Hepatocyte (in vitro differentiated cells): ENCODE measurements around the gene MYLIP.

Experiments used
- EZH2 ChIP-seq: fragments of 200-600 bp; sonication (generic); IDR thresholded peaks from 2 replicates; pipeline ENCODE4 v1.6.1; 2016; ENCODE audit warnings: antibody characterized with exemption, mild to moderate bottlenecking, borderline replicate concordance
- EZH2phosphoT487 ChIP-seq: fragments of 200-600 bp; sonication (generic); IDR thresholded peaks from one replicate; pipeline ENCODE4 v1.6.1; 2018; ENCODE audit warnings: antibody characterized with exemption, mild to moderate bottlenecking, low read depth, moderate library complexity; ENCODE audit not compliant: unreplicated experiment, severe bottlenecking
- TF ChIP-seq, protein P1 (sequence below): fragments of 200-600 bp; sonication (generic); IDR thresholded peaks from 2 replicates; pipeline ENCODE4 v1.5.1; 2016; ENCODE audit warnings: antibody characterized with exemption, mild to moderate bottlenecking; ENCODE audit not compliant: poor library complexity

DNA sequence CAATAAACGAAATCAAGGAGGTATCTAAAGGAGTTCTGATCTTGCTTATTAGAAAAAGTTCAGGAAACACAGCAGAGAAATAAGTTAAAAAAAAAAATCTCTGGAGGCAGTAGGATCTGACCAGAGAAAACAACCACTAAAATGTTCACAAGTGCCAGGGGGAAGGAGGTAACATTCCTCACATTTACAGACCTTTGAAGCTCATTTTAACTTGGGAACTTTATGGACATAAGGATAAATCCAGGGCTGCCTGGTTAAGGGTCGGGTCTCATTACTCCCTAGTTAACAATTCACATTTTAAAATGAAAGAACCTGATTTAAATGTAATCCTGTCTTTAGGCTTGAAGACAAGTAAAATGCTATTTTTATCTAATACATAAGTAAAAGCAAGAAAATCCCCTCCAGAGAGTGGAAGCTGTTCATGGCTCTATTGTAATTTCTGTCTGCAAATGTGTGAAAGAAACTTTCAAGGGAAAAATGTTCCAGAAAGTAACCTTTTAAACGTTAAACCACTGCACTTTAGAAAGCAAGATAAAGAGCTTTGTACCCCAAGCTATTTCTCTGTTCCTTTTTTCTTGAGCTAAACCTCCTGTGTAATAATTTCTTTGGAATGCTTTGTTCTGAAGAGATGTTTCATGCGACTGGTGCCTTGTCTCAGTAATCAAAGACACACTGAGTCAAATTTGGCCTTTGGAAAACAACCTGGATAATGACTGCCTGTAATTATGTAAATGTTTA is 38.2 kb downstream of the MYLIP start:
- TF ChIP-seq, protein P1, sequence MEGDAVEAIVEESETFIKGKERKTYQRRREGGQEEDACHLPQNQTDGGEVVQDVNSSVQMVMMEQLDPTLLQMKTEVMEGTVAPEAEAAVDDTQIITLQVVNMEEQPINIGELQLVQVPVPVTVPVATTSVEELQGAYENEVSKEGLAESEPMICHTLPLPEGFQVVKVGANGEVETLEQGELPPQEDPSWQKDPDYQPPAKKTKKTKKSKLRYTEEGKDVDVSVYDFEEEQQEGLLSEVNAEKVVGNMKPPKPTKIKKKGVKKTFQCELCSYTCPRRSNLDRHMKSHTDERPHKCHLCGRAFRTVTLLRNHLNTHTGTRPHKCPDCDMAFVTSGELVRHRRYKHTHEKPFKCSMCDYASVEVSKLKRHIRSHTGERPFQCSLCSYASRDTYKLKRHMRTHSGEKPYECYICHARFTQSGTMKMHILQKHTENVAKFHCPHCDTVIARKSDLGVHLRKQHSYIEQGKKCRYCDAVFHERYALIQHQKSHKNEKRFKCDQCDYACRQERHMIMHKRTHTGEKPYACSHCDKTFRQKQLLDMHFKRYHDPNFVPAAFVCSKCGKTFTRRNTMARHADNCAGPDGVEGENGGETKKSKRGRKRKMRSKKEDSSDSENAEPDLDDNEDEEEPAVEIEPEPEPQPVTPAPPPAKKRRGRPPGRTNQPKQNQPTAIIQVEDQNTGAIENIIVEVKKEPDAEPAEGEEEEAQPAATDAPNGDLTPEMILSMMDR, result no peak
- TF ChIP-seq EZH2 (no peak), EZH2phosphoT487 (no peak)
